Ishikawa (cell line): ENCODE data around the gene TSPYL6.

Experiments
- CREB1 ChIP-seq: IDR thresholded peaks from 2 replicates; pipeline ENCODE4 v1.6.1; 2012; ENCODE audit warnings: low read depth
- TCF12 ChIP-seq: IDR thresholded peaks from 2 replicates; pipeline ENCODE4 v1.6.1; 2012; ENCODE audit warnings: low read depth
- TEAD4 ChIP-seq: IDR thresholded peaks from 2 replicates; pipeline ENCODE4 v1.6.1; 2012
- TF ChIP-seq, protein P1 (sequence below): IDR thresholded peaks from 2 replicates; pipeline ENCODE4 v1.6.1; 2012

DNA sequence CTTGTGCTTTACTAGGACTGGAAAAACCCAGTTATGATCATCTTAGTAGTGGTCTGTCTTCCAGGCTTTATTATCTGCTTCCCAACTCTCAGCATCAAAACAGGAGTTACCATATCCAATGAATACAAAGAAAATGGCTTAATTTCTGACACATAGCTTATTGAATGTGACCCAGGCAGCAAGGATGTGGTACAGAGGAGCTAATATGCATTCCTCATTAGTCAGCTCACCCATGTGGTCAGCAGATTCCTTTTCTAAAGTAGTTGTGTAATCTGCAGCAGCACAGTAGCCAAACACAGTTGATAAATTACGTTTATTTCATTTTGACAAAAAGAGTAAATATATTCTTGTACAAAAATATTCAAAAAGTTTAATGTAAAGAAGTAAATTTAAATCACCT lies 43.6 kb downstream of the TSPYL6 start:
- no peak for TF ChIP-seq CREB1
- TF ChIP-seq, protein P1, sequence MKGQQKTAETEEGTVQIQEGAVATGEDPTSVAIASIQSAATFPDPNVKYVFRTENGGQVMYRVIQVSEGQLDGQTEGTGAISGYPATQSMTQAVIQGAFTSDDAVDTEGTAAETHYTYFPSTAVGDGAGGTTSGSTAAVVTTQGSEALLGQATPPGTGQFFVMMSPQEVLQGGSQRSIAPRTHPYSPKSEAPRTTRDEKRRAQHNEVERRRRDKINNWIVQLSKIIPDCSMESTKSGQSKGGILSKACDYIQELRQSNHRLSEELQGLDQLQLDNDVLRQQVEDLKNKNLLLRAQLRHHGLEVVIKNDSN: no peak
- TF ChIP-seq TCF12: no peak
- no peak for TF ChIP-seq TEAD4
